Body of pancreas (tissue), 4 donors: Measurements from ENCODE around the gene CAMTA1. TPM values are rescaled to one million over a fixed set of nuclear protein-coding genes. Genes with fewer than 3 reads are reported as not detected.

Experiments
- ATAC-seq: fragments of 150-250 bp; one replicate; pipeline ENCODE4 v1.9.1; 2016
- DNase-seq, 4 donors: peaks; one replicate each; pipeline ENCODE4 v3.0.0-alpha.2; 2019
- H3K27ac ChIP-seq, 4 donors: fragments of 200-600 bp; sonication (generic); 1 replicate in 3 of 4; 2 replicates in 1 of 4; pipeline versions ENCODE4 v1.5.1 to v1.6.1; 2016 to 2019; ENCODE audit warnings: mild to moderate bottlenecking in 1 of 4, mixed read lengths in 1 of 4, moderate library complexity in 1 of 4
- H3K27me3 ChIP-seq, 2 donors: fragments of 200-600 bp; sonication (generic); one replicate each; pipeline ENCODE4 v1.6.0; 2016; ENCODE audit warnings: mild to moderate bottlenecking in 1 of 2
- H3K36me3 ChIP-seq, 2 donors: fragments of 200-600 bp; sonication (generic); replicated peaks in 1 of 2; 2 replicates each; pipeline ENCODE4 v1.5.1; 2016; ENCODE audit warnings: low read depth in 2 of 2; ENCODE audit not compliant: insufficient read depth in 1 of 2
- H3K4me1 ChIP-seq: fragments of 200-600 bp; sonication (generic); one replicate; pipeline ENCODE4 v1.6.0; 2016
- H3K4me3 ChIP-seq, 2 donors: fragments of 200-600 bp; sonication (generic); 1 replicate in 1 of 2; 2 replicates in 1 of 2; pipeline ENCODE4 v1.5.1; 2016 to 2019
- H3K9me3 ChIP-seq, 3 donors: fragments of 200-600 bp; sonication (generic); 1 replicate in 2 of 3; 2 replicates in 1 of 3; pipeline ENCODE4 v1.5.1; 2016
- POLR2A ChIP-seq, 3 donors: fragments of 450-650 bp; IDR thresholded peaks; one replicate each; pipeline ENCODE4 v1.6.1; 2016; ENCODE audit warnings: antibody characterized with exemption in 3 of 3, mild to moderate bottlenecking in 2 of 3
- WGBS, 2 donors: methylation state at CpG; one replicate each; pipeline ENCODE4 v1.1.5; 2017; 5-methylcytosine and 5-hydroxymethylcytosine counted together
- intact Hi-C: fragments of 100-400 bp; cut with DNase I; formaldehyde crosslinking; loops from one replicate; pipeline ENCODE4 v1.15.1; 2023
- total RNA-seq, 2 donors: library from RNA; depleted of rRNA; stranded (reverse); fragments of >200 nt; gene quantifications; one replicate each; pipeline ENCODE4 v1.1.0, GENCODE V29; 2016
- TF ChIP-seq, protein P1 (sequence below), 7 experiments: fragments of 450-650 bp in 4 of 7; fragments of 200-600 bp in 3 of 7; sonication (generic) in 3 of 7; IDR thresholded peaks; one replicate each; pipeline ENCODE4 v1.5.1; 2016 to 2019; ENCODE audit warnings: antibody characterized with exemption in 7 of 7

CAMTA1 gene
- total RNA-seq, 2 donors from 2014 or later, result 36.3 to 59.7 TPM

DNA sequence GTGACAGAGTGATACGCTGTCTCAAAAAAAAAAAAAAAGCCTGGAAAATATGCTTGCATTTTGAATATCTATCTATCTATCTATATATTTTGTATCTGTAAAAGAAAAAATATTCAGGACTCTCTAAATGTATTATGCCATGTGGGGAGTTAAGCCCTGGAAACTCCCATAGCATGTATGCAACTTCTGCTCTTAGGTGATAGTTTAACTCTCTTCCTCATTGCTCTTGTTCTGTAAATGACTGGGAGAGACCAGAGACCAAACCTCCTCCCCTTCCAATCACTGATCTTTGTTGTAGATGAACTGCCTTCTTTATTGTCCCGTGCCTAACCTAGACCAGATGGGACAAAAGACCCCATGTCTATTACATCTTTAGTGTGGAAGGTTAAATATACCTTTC lies 37.6 kb upstream of the CAMTA1 start:
- Histone ChIP-seq H3K27ac (no peak overlapping the region), H3K4me3 (no peak overlapping the region), H3K36me3 (no peaks in the 10 kb centered on the region), H3K27me3 (no peaks in the 10 kb centered on the region), H3K9me3 (no peaks in the 10 kb centered on the region), H3K4me1 (no peaks in the 10 kb centered on the region)
- 84 to 88% methylated on average over 2 of the region's 2 CpGs for WGBS, 2 donors
- DNase-seq (no peak), ATAC-seq (no peak)
- intact Hi-C loops, result no loop called here
- TF ChIP-seq POLR2A (IDR thresholded peaks at IDR 0.05), result no peak
- TF ChIP-seq, protein P1, sequence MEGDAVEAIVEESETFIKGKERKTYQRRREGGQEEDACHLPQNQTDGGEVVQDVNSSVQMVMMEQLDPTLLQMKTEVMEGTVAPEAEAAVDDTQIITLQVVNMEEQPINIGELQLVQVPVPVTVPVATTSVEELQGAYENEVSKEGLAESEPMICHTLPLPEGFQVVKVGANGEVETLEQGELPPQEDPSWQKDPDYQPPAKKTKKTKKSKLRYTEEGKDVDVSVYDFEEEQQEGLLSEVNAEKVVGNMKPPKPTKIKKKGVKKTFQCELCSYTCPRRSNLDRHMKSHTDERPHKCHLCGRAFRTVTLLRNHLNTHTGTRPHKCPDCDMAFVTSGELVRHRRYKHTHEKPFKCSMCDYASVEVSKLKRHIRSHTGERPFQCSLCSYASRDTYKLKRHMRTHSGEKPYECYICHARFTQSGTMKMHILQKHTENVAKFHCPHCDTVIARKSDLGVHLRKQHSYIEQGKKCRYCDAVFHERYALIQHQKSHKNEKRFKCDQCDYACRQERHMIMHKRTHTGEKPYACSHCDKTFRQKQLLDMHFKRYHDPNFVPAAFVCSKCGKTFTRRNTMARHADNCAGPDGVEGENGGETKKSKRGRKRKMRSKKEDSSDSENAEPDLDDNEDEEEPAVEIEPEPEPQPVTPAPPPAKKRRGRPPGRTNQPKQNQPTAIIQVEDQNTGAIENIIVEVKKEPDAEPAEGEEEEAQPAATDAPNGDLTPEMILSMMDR (IDR thresholded peaks at IDR 0.05), result no peak

DNA sequence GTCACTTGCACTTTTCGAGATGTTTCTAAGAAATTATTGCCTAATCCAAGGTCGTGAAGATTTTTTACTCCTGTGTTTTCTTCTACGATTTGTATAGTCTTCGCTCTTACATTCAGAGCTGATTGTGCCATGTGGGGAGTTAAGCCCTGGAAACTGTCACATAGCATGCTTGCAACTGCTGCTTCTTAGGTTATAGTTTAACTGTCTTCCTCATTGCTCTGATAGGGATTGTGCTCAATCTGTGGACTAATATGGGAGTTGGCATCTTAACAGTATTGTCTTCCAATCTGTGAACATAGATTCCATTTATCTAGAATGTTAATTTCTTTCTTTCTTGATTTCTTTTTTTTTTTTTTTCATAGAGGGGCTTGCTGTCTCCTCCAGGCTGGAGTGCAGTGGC lies 34.8 kb upstream of the CAMTA1 start:
- intact Hi-C loops, result no loop called here
- Histone ChIP-seq H3K27me3 (no peaks in the 10 kb centered on the region), H3K9me3 (no peaks in the 10 kb centered on the region), H3K4me1 (no peaks in the 10 kb centered on the region), H3K4me3 (no peak overlapping the region), H3K36me3 (no peaks in the 10 kb centered on the region), H3K27ac (no peak overlapping the region)
- DNase-seq (no peak), ATAC-seq (no peak)
- TF ChIP-seq, protein P1 (IDR thresholded peaks at IDR 0.05), result no peak
- no peak for TF ChIP-seq POLR2A (IDR thresholded peaks at IDR 0.05)
- 57 to 66% methylated on average over 4 of the region's 4 CpGs for WGBS, 2 donors

DNA sequence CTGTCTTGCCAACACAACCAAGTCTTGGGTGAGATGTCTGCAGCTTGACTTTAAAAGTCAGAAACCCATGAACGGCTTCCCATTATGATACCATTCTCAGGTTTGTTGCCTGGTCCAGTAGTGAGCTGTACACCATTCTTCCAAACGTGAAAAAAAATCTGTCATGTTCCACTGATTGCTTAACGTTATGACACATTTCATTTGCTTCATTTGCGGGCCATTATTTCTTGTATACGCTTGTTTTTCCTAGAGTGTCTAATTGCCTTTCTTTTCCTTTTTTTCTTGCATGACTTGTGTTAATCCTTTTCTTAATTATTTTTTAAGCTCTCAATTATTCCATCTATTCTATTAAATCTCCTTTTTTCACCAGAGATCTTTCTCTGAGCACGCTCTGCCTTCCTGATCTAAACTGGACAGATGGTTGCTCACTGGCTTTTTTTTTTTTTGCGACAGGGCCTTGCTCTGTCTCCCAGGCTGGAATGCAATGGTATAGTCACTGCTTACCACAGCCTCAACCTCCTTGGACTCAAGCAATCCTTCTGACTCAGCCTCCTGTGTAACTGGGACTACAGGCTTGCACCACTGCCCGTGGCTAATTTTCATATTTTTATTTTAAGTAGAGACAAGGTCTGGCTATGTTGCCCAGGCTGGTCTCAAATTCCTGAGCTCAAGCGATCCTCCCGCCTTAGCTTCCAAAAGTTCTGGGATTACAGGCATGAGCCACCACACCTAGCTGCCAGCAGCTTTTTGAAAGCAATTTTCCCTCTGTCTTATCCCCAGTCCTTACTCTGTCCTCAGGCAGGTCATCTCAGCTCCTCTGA lies 31.7 kb upstream of the CAMTA1 start:
- H3K27me3 ChIP-seq, result no peaks in the 10 kb centered on the region
- intact Hi-C loops, result no loop called here
- 61 to 70% methylated on average over 10 of the region's 10 CpGs for WGBS, 2 donors
- no peaks in the 10 kb centered on the region for H3K9me3 ChIP-seq
- ATAC-seq (no peak), DNase-seq (no peak)
- no peaks in the 10 kb centered on the region for H3K36me3 ChIP-seq
- H3K27ac ChIP-seq, result no peak overlapping the region
- TF ChIP-seq, protein P1 (IDR thresholded peaks at IDR 0.05), result no peak
- no peak for TF ChIP-seq POLR2A (IDR thresholded peaks at IDR 0.05)
- H3K4me1 ChIP-seq, result no peaks in the 10 kb centered on the region
- H3K4me3 ChIP-seq, result no peak overlapping the region

DNA sequence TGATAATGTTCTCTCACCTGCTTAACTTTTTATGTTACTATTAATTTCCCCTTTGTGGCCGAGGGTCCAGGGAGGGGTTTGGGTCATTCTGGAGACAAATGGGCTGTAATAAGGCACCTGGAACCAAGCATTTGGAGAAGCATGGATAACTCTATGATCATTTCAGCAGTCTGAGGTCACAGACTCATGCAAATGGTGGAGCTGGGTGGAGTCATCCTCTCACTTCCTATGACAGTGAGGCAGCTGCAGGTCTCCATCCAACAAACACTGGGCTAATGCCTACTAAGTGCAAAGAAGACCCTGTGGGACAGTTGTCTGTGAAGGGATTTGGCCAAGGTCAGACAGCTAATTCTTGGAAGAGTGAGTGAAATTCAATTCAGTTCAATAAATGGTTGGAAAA lies 28.8 kb upstream of the CAMTA1 start:
- no peak overlapping the region for H3K4me3 ChIP-seq
- intact Hi-C loops, result no loop called here
- H3K4me1 ChIP-seq, result no peaks in the 10 kb centered on the region
- no peak for ATAC-seq
- no peak for DNase-seq
- no peaks in the 10 kb centered on the region for H3K27me3 ChIP-seq
- H3K9me3 ChIP-seq, result no peaks in the 10 kb centered on the region
- H3K36me3 ChIP-seq, result no peaks in the 10 kb centered on the region
- no peak overlapping the region for H3K27ac ChIP-seq
- 11 to 18% methylated on average over 1 of the region's 1 CpG for WGBS, 2 donors
- TF ChIP-seq, protein P1 (IDR thresholded peaks at IDR 0.05), result no peak
- TF ChIP-seq POLR2A (IDR thresholded peaks at IDR 0.05), result no peak
